GM21619 (cell line): ENCODE results near the gene DAB2IP.
"Not testable (repeated sequence)": the region's sequence is repeated elsewhere in the genome, so short reads cannot be mapped to it uniquely, and the experiment has no call there.

Source experiments
- ATAC-seq: cut with Tn5 transposase; IDR thresholded peaks from one replicate; pipeline ENCODE4 v1.9.1; 2021; ENCODE audit not compliant: unreplicated experiment

Gene DAB2IP

DNA sequence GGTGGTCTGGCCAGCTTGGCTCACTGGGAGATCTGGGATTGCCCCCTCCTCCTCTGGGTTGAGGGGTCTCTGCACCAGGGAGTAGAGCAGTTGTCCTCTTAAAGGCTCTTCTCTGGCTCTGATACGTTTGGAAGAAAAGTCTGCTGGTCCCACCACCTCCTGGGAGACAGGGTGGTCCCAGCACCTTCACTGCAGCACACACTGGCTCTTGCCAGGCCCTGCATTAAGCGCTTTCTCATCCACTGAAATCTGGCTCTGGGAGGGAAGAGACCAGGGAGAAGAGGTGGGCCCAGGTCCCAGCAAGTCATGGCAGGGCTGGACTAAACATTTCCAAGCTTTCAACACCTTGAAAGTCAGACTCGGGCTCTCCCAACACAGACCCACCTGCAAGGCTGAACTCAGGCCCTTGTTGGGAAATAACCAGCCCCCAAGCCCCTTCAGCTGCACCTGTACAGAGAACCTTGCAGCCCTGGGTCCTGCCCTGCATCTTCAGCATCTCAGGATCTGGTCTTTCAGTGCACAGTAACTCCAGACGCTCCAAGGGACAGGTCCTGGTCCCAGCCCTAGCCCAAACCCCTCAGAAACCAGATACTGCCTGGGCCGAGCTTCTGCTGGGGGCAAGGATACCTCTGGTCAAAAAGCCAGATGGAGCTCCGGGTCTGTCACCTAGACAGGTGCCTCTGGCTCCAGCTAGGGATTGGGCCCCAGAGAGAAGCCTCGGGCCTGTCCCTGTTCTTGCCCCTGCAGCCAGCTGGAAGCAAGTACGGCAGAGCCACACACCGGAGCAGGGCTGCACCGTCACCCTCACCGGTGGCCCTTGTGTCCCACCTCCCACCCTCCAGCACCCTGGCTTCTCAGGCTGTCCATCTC lies 134.5 kb downstream of the DAB2IP start:
- ATAC-seq = no peak

GRCh38 chr9:121786543-121786948 lies 135.1 kb downstream of the DAB2IP start:
- no peak for ATAC-seq

GRCh38 chr9:121786998-121787422 lies 135.6 kb downstream of the DAB2IP start:
- ATAC-seq = no peak

DNA sequence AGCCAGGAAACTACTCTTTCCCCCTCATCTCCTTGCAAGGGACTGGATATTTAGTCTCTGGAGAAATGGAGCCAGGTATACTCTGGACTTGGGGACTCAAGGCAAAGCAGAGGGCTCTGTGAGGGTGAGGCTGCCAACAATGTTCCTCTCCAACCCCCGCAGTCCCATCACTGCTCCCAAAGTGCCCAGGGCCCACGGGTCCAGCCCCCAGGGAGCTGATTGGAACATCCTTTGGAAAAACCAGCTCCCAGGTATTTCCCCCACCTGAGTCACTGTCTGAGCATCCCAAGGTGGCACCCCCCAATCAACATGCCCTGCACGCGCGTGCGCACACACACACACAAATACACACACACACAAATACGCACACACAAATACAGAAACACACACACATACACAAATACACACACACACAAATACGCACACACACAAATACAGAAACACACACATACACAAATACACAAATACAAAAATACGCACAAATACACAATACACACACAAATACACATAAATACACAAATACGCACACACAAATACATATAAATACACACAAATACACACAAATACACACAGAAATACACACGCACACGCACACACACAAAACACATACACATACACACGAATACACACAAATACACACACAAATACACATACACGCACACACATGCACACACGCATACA lies 137.4 kb downstream of the DAB2IP start:
- ATAC-seq = no peak

DNA sequence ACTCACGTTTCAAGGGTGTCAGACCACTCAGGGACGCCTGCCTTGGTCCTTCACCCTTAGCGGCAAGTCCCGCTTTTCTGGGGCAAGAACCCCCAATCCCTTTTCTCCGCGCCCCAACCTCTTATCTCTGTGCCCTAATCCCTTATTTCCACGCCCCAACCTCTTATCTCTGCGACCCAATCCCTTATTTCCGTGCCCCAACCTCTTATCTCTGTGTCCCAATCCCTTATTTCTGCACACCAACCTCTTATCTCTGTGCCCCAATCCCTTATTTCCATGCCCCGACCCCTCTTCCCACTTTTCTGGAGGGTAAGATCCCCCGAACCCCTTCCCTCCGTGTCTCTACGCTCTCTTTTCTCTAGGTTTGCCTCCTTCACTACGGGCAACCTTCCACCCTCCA lies 139.4 kb downstream of the DAB2IP start:
- ATAC-seq = no peak

GRCh38 chr9:121792476-121792875 lies 141.0 kb downstream of the DAB2IP start:
- ATAC-seq = not testable (repeated sequence)

- ATAC-seq = not testable (repeated sequence)
Observed at GRCh38 chr9:121794334-121794733, 142.9 kb downstream of the DAB2IP start.

DNA sequence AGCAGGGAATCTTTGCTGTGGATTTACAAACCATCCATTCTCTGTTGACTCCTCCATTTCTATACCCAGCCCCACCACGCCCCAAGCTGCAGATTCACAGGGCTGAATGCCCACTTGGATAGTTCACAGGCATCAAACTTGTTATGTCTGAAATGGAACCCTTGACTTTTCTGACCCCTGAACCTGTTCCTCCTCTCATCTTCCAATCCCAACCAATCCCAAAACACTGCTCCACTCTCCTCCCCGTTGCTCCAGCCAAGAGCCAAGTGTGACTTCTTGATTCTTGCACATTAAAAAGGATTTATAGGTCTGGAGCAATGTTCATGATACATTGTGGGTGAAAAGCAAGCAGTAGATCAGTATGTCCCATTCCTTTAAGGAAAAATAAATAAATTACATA lies 145.6 kb downstream of the DAB2IP start:
- no peak for ATAC-seq

DNA sequence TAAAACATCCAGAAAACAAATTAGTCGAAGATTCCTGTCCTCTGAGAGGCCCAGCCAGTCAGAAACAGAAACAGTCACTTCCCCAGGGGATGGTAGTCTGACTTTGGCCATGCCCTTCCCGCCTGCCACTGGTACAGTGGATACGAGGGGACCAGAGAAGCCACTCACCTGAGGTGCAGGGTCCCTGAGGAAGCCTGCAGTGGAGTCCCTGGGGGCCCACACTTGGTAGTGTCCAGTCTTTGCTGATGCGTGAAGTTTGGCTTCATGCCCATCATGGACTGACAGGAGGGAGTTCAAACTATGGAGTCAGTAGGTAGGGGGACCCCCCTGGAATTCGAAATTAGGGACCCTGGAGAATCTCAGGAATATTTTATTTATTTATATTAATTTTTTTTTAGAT lies 147.5 kb downstream of the DAB2IP start:
- no peak for ATAC-seq

- no peak for ATAC-seq
Observed at GRCh38 chr9:121800376-121800775, 148.9 kb downstream of the DAB2IP start.

- ATAC-seq = no peak
Observed at GRCh38 chr9:121801579-121801978, 150.1 kb downstream of the DAB2IP start.

DNA sequence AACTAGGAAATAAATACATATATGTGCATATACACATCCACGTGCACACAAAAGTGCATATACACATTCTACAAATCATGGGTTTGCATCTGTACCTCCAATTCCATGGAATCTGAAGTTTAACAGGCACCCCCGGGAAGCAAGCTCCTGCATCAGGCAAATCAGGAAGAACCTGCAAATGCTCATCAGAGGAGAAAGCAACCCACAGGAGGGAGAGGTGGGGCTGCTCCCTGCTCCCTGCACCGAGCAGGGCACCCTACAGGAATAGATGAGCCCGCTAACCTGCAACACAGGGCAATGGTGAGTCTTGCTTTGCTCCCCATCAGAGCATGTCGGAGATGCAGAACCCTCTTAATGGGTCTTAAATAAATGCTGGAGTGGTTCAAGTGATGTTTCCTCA lies 151.3 kb downstream of the DAB2IP start:
- ATAC-seq = no peak

DNA sequence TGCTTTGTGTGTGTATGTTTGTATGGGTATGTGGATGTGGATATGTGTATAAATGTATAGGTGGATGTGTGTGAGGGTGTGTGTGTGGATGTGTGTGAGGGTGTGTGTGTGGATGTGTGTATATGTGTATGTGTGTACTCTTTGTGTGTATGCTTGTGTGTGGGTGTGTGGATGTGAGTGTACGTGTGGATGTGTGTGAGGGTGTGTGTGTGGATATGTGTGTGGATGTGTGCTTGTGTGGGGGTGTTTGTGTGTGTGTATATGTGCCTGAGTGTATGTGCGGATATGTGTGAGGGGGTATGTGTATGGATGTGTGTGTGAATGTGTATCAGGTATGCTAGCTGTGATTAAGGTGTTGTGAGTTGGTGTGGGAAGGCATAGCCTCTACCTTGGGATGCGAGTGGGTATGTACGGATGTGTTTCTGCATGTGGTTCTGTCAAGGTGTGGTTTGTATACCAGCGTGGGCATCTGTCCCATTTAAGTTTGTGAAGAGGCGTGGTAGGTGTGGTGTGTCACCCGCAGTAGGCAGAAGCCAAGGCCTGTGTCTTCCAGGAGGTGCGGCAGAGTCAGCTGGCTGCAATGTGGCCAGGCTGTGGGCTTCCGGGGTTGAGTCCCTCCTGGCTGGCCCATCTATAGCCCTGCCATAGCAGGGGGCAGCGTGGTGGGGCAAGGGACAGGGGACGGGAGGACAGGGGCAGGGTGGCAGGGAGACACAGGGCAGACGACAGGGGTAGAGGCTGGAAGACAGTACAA lies 155.8 kb downstream of the DAB2IP start:
- no peak for ATAC-seq

GRCh38 chr9:121807823-121808278 lies 156.4 kb downstream of the DAB2IP start:
- no peak for ATAC-seq

- no peak for ATAC-seq
Observed at GRCh38 chr9:121808781-121809180, 157.3 kb downstream of the DAB2IP start.

DNA sequence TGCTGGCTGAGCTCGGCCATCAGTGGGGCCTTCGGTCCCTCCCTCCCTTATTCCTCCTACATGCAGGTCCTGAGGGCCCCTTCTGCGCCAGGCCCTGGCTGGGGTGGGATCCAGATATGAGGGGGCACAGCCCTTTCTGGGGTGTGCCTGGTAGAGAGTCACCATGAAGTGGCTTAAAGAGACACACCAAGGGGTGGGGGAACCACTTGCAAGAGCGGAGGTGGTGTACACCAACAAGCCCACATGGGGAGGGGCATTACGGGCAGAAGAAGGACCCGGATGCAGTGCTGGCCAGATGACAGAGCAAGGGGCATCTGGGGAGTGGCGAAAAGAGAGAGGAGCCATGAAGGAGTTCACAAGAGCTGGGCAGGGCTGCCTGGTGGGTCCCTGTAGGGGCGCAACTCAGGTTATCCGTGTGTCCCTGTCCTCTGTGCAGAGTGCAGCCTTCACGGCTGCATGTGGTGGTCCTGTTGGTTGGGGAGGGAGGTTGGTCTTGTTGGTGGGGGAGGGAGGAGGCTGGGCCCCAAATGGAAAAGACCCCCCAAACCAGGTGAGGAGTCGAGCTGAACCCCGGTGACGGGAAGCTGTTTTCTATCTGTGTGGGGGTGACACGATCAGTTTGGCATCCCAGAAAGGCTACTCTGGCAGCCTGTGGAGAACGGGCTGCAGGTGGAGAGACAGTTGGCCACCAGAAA lies 158.1 kb downstream of the DAB2IP start:
- no peak for ATAC-seq

DNA sequence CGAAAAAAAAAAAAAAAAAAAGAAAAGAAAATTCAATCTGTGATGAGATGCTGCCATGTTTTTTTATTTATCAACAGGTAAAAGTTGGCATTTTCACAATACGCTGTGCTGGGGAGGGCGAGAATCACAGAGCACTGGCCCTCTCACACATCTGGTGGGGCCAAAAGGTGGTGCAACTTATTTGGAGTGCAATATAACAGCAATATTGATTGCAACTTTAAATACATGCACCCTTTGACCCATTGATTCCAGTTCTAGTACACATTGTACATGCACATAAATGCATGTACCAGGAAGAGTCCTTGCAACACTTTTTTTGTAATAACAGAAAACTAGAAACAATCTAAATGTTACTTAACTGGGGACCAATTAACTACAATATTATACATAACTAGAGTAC lies 159.1 kb downstream of the DAB2IP start:
- ATAC-seq = no peak

DNA sequence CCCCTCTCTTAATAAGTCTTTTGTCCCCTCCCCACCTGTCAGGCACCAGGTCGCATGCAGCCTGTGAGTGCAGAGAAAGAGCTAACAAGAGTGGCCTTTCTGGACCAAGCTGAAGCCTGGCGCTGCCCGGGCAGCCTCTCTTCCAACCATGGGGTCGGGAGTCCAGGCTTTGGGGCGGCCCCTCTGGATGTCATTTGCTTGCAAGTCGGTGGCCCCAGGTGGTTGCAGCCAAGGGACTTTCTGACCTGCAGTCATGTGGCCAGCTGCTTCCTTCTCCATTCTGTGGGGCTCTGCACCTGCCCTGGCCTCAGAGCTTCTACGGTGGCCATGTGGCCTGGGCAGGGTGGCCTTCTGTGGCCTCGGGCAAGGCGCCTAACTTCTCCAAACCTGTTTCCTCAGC lies 159.7 kb downstream of the DAB2IP start:
- no peak for ATAC-seq

DNA sequence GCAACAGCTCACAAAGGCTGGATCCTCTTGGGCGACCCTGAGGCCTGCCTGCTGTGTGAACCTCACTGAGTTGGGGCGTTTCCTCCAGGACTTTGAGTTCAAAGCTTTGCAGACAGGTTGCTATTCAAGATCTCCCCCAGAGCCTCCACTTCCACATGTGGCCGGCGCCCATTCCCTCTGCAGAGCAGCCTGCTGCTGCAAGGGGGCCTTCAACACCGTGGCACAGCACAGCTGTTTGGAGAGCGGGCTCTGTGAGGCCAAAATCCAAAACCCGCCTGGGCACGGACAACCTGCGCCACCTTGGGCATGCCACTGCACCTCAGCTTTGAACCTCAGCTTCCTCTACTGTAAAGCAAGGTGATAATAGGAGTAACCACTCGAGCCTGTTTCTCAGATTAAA lies 160.3 kb downstream of the DAB2IP start:
- no peak for ATAC-seq

- ATAC-seq = no peak
Observed at GRCh38 chr9:121812159-121812735, 160.8 kb downstream of the DAB2IP start.
